ENCODE data around the gene KRTAP2-3.
A peak's percentile ranks its signal among the peaks of the same experiment; 100 is the strongest.
"Not testable (repeated sequence)": the region's sequence is repeated elsewhere in the genome, so short reads cannot be mapped to it uniquely, and the experiment has no call there.

The KRTAP2-3 gene, protein sequence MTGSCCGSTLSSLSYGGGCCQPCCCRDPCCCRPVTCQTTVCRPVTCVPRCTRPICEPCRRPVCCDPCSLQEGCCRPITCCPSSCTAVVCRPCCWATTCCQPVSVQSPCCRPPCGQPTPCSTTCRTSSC

DNA sequence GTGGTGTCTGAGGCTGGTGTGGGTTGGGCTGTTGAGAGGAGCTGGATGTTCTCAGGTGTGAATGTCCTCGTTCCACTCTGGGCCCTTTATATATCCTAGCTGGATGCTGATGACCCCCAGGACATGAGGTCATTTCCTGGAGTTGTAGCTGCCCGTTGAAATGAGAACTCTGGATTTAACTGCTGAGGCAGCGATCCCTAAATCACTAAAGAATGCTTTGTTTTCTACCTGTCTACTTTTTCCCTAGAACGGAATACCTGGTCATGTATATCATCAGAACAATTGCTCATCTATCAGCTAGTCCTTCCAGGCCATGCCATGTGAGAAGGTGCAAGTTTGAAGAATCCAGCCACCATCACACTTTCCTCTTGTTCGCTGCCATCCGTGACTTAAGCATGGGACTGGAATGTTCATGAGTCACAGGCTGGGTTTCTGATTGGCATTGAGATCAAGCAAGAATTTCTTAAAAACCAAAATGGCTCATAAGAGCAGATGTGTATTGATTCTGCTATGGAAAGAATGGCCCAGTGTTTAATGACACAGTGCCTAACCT, at the start of gene KRTAP2-3:
Gene KRTAP2-3 (minus strand): TSS at position 63 of the 553 bp plus-strand sequence. CDS start 64 bp downstream, outside the sequence.
- Histone ChIP-seq H3K9me3 (0 out of 2 replicates have a peak, but pooled peaks cover 6% of the 10 kb centered on the region), H3K4me2 (no peak within 1 kb of the TSS), H3K36me3 (no peaks in the 10 kb centered on the region), H3K4me1 (no peaks in the 10 kb centered on the region), H3K9ac (no peak within 1 kb of the TSS), H4K20me1 (no peaks in the 10 kb centered on the region), H3K27me3 (no peaks in the 10 kb centered on the region), H3K4me3 (no peak within 1 kb of the TSS), H3K27ac (no peak within 1 kb of the TSS)
- no peak for TF ChIP-seq Cebpa-rat (IDR thresholded peaks at IDR 0.05)

DNA sequence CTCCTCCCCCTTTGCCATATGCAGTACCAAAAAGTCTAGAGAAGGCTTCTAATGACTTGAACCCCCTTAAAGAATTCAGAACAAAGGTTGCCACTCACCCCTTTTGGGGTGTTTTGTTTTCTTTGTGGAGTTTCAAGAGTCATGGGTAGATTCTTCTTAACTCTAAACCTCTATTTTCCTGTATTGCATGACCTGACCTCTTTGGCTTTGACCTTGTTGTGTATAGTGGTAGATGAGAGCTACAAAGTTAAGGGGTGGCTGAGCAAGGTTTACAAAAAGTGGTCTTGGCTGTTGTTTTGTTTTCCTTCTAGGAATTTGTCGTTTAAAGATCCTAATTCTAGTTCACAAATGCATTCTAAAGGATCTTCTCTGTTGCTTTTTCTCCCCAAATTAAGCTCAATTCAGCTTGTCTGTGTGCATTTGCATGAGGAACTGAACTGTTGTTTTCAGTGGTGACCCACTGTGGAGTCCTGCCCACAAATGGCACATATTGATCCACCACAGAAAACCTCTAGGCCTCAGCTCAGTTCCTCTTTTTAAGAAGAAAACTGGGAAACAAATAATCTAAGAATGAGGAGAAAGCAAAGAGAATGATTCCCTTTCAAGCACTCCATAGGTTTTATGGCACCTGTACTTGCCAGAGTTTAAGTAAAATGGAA, 48.9 kb upstream of the KRTAP2-3 start:
- Histone ChIP-seq H3K9me3 (peaks cover 26% of the 10 kb centered on the region), H3K4me1 (peaks cover 13% of the 10 kb centered on the region), H3K4me2 (peak overlapping the region; percentile 47; the same call in 1 of the 2 replicates)
- not testable (repeated sequence) for H3K36me3 ChIP-seq, H3K27ac ChIP-seq, H3K9ac ChIP-seq, H4K20me1 ChIP-seq, H3K27me3 ChIP-seq, H3K4me3 ChIP-seq

DNA sequence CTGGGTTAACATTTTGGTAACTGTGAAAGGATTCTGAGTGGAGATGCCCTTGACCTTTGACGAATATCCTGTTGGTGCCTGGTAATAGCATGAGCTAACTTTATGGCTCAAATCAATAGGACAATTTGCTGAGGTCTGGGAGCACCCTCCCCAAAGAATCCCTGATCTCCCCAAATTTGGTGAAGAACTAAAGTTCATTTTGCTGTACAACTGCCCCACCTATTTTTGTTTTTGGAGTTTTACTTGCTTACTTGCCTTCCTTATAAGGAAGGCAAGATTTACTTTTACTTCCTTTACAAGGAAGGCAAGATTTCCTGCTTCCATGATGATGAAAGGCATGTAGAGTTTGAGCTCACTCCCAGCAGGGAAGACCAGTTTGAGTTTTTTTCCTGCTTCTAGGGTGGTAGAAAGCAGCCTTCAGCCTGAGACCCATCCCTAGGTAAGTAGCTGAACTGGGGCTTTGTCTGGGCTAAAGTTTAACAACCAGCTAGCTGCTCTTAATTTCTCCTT, 48.1 kb upstream of the KRTAP2-3 start:
- Histone ChIP-seq H4K20me1 (no peaks in the 10 kb centered on the region), H3K4me1 (peaks cover 13% of the 10 kb centered on the region), H3K27ac (no peak overlapping the region), H3K27me3 (no peaks in the 10 kb centered on the region), H3K4me3 (no peak overlapping the region), H3K9ac (no peak overlapping the region), H3K4me2 (peak overlapping the region; percentile 47), H3K9me3 (peaks cover 17% of the 10 kb centered on the region), H3K36me3 (no peaks in the 10 kb centered on the region)
- no peak for TF ChIP-seq Cebpa-rat (IDR thresholded peaks at IDR 0.05)

DNA sequence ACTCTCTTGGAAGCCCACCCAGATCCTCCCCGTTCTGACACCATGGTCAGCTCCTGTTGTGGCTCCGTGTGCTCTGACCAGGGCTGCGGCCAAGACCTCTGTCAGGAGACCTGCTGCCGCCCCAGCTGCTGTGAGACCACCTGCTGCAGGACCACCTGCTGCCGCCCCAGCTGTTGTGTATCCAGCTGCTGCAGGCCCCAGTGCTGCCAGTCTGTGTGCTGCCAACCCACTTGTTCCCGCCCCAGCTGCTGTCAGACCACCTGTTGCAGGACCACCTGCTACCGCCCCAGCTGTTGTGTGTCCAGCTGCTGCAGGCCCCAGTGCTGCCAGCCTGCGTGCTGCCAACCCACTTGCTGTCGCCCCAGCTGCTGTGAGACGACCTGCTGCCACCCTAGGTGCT, 45.4 kb upstream of the KRTAP2-3 start, which contains the start of gene KRTAP4-9:
Gene KRTAP4-9 (plus strand): TSS at position 43 of the 400 bp plus-strand sequence. CDS start 0 bp downstream, at position 43.
- not testable (repeated sequence) for H3K4me2 ChIP-seq, H3K36me3 ChIP-seq, H3K27me3 ChIP-seq, H3K4me3 ChIP-seq, H3K9me3 ChIP-seq, H3K27ac ChIP-seq, H4K20me1 ChIP-seq, H3K9ac ChIP-seq
- peaks cover 18% of the 10 kb centered on the region for H3K4me1 ChIP-seq

DNA sequence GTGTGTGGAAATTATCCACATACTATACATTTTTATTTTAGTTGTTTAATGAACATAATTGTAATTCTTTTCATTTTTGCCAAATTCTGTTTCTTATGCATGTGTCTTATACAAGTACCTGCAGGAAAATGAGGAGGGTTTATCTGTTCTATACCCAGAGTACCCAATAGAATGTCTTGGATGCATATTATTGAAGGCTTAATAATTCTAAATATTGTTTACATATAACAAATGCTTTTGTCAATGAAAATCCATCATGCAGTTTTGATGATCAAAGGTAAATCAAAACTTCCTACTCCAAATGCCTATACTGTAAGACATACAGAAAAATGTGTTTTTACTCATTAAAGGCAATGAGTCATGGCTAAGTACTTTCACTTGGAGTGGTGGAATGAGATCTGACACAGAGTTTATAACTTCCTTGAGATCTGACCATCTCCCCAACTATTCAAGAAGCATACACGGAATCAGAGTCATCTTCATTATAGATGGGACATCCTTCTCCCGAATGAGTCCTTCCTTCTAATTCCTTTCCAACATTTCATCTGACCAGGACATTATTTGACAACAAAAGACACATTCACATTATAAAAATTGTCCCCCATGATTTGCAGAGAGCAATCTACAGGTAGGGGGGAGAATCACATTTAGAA, 44.6 kb upstream of the KRTAP2-3 start:
- H3K4me2 ChIP-seq, H3K27ac ChIP-seq, H3K4me3 ChIP-seq: not testable (repeated sequence)

DNA sequence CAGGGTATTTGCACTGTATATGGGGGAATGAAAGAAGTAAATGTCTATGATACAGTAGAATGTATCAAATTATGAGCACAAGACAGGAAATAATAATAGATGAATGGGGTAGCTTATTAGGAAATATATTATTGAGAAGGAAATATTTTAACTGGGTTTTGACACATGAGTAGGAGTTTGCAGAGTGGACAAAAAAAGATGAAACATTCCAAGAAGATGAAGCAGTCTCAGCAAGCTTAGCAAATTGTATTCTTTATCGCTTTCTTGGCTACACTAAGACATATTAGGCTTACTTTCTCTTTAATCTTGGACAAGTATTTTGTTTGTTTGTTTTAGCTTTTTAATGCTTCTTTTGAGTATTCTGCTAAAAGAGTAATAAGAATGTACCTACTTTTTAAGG, 44.0 kb upstream of the KRTAP2-3 start:
- Histone ChIP-seq H3K27me3 (no peaks in the 10 kb centered on the region), H4K20me1 (no peaks in the 10 kb centered on the region), H3K4me2 (no peak overlapping the region), H3K9ac (no peak overlapping the region), H3K27ac (no peak overlapping the region), H3K9me3 (no peaks in the 10 kb centered on the region), H3K4me3 (no peak overlapping the region), H3K36me3 (no peaks in the 10 kb centered on the region), H3K4me1 (peaks cover 25% of the 10 kb centered on the region)
- no peak for TF ChIP-seq Cebpa-rat (IDR thresholded peaks at IDR 0.05)

More for the DNA sequence above, 44.6 kb upstream of the KRTAP2-3 start:
- H4K20me1 ChIP-seq, H3K9me3 ChIP-seq, H3K27me3 ChIP-seq, H3K36me3 ChIP-seq, H3K9ac ChIP-seq: not testable (repeated sequence)
- peaks cover 25% of the 10 kb centered on the region for H3K4me1 ChIP-seq

DNA sequence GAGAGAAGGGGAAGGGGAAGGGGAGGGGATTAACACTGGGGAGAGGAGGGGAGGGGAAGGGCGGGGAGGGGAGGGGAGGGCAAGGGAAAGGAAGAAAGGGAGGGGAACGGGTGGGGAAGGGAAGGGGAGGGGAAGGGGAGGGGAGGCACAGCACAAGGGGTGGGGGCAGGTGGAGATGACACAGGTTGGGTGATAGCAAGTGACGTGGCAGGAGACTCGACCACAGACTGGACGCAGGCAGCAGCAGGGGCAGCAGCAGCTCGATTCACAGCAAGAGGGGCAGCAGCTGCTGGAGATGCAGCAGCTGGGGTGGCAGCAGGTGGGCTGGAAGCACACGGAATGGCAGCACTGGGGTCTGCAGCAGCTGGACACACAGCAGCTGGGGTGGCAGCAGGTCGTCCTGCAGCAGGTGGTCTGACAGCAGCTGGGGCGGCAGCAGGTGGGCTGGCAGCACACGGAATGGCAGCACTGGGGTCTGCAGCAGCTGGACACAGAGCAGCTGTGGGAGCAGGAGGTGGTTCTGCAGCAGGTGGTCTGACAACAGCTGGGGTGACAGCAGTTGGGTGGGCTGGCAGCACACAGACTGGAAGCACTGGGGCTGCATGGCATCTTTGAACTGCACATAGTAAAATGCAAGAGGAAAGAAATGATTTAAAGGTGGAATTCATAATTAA, 41.8 kb upstream of the KRTAP2-3 start, which contains the start of gene KRTAP4-16:
Gene KRTAP4-16 (minus strand): TSS at position 624 of the 674 bp plus-strand sequence. CDS start 0 bp downstream, at position 624.
- H3K27me3 ChIP-seq, result no peaks in the 10 kb centered on the region
- no peak within 1 kb of the TSS for H3K9ac ChIP-seq
- H3K9me3 ChIP-seq, result no peaks in the 10 kb centered on the region
- H3K27ac ChIP-seq, result no peak within 1 kb of the TSS
- no peaks in the 10 kb centered on the region for H3K36me3 ChIP-seq
- TF ChIP-seq Cebpa-rat (IDR thresholded peaks at IDR 0.05), result no peak
- peaks cover 13% of the 10 kb centered on the region for H3K4me1 ChIP-seq
- H3K4me2 ChIP-seq, result no peak within 1 kb of the TSS
- no peak within 1 kb of the TSS for H3K4me3 ChIP-seq
- no peaks in the 10 kb centered on the region for H4K20me1 ChIP-seq

DNA sequence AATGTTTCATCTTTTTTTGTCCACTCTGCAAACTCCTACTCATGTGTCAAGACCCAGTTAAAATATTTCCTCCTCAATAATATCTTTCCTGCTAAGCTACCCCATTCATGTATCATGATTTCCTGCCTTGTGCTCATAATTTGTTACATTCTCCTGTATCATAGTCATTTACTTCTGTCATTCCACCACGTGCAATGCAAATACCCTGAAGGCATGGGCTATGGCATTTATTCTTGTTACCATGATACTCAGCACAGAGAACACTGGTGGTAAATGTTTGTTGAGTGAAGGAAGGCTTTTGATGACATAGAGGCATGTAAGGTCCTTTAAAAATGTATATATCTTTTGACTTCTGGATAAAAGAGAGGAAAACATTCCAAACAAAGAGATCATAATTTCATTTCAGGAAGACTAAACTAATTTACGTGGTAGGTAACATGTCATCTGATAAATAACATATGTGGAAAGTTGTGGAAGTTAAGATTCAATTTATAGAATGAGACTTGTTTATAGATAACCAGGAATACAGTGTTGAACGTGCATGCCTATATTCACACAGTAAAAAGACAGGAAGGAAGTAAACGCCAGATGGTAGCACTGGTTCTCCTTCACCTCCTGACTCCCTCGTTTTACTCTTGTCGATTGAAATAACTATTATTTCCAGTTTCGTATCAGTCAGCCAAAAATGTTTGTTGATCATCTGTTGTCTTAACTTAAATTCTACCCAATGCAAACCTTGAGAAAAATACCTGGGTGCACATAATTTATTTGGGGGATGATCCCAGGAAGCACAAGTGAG, 40.0 kb upstream of the KRTAP2-3 start:
- not testable (repeated sequence) for H3K27ac ChIP-seq

DNA sequence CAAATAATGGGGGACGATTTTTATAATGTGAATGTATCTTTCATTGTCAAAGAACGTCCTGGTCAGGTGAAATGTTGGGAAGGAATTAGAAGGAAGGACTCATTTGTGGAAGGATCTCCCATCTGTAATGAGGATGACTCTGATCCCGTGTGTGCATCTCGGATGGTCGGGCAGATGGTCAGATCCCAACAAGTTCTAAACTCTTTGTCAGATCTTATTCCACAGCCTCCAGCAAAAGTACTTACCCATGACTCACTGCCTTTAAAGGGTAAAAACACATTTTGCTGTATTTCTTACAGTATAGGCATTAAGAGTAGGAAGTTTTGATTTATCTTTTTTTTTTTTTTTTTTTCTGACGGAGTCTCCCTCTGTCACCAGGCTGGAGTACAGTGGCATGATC, 38.6 kb upstream of the KRTAP2-3 start:
- H3K4me3 ChIP-seq, result no peak overlapping the region
- H4K20me1 ChIP-seq, result no peaks in the 10 kb centered on the region
- H3K4me2 ChIP-seq, result no peak overlapping the region
- peaks cover 13% of the 10 kb centered on the region for H3K4me1 ChIP-seq
- no peak overlapping the region for H3K9ac ChIP-seq
- no peaks in the 10 kb centered on the region for H3K27me3 ChIP-seq
- H3K9me3 ChIP-seq, result peaks cover 11% of the 10 kb centered on the region
- H3K36me3 ChIP-seq, result no peaks in the 10 kb centered on the region
- no peak for TF ChIP-seq Cebpa-rat (IDR thresholded peaks at IDR 0.05)
- no peak overlapping the region for H3K27ac ChIP-seq

More for the DNA sequence above, 40.0 kb upstream of the KRTAP2-3 start:
- not testable (repeated sequence) for H3K9me3 ChIP-seq, H3K4me3 ChIP-seq, H3K36me3 ChIP-seq, H3K9ac ChIP-seq, H3K27me3 ChIP-seq, H4K20me1 ChIP-seq
- H3K4me1 ChIP-seq, result peaks cover 13% of the 10 kb centered on the region
- H3K4me2 ChIP-seq, result peak overlapping the region; percentile 61
